Stimulated activated CD8-positive, alpha-beta memory T cell treated with anti-CD3 and anti-CD28 coated beads, Interleukin-15, amount 100 ng/mL, for 48 hours (primary cell): Measurements from ENCODE around the gene RABGGTA.

Experiments used
- DNase-seq, 2 donors: peaks; one replicate each; pipeline ENCODE4 v3.0.0-alpha.2; 2020; ENCODE audit warnings: low read depth in 2 of 2

Gene RABGGTA

GRCh38 chr14:24279301-24280186, 8.1 kb upstream of the RABGGTA start:
- DNase-seq, result peak in 1 of 2 donors; percentile 36

- no peak for DNase-seq
Observed at GRCh38 chr14:24278424-24278823, 7.0 kb upstream of the RABGGTA start.

- no peak for DNase-seq
Observed at GRCh38 chr14:24277606-24278321, 6.4 kb upstream of the RABGGTA start.

- DNase-seq, result no peak
Observed at GRCh38 chr14:24277071-24277470, 5.7 kb upstream of the RABGGTA start.

- peak; percentile 27 to 42 for DNase-seq
Observed at GRCh38 chr14:24274101-24274543, 2.7 kb upstream of the RABGGTA start.

- no peak for DNase-seq
Observed at GRCh38 chr14:24273422-24273998, 2.1 kb upstream of the RABGGTA start.

GRCh38 chr14:24272467-24272866, 1.1 kb upstream of the RABGGTA start:
- DNase-seq, result no peak

GRCh38 chr14:24271834-24272263, 452 bp upstream of the RABGGTA start:
- DNase-seq, result no peak

GRCh38 chr14:24270537-24271133, 762 bp downstream of the RABGGTA start:
- no peak for DNase-seq

- DNase-seq, result no peak
Observed at GRCh38 chr14:24269910-24270536, 1.4 kb downstream of the RABGGTA start.

- DNase-seq, result no peak
Observed at GRCh38 chr14:24269368-24269767, 2.0 kb downstream of the RABGGTA start.

- DNase-seq, result no peak
Observed at GRCh38 chr14:24268225-24268624, 3.2 kb downstream of the RABGGTA start.

GRCh38 chr14:24267516-24267915, 3.9 kb downstream of the RABGGTA start:
- DNase-seq, result no peak

- no peak for DNase-seq
Observed at GRCh38 chr14:24266344-24267244, 4.8 kb downstream of the RABGGTA start.

GRCh38 chr14:24264298-24264697, 7.1 kb downstream of the RABGGTA start:
- no peak for DNase-seq

GRCh38 chr14:24263848-24264247, 7.5 kb downstream of the RABGGTA start:
- DNase-seq, result no peak

- no peak for DNase-seq
Observed at GRCh38 chr14:24262821-24263733, 8.3 kb downstream of the RABGGTA start, which contains the start of gene TGM1. TSS of gene TGM1 (minus strand) at chr14:24263177. CDS start at chr14:24262352, 825 bp downstream.

- DNase-seq, result no peak
Observed at GRCh38 chr14:24261969-24262327, 9.4 kb downstream of the RABGGTA start.

GRCh38 chr14:24261256-24261968, 10.0 kb downstream of the RABGGTA start:
- DNase-seq, result no peak
